Keratinocyte (primary cell): ENCODE results near the gene FHOD3. TPM values are rescaled to one million over a fixed set of nuclear protein-coding genes. Genes with fewer than 3 reads are reported as not detected.

Experiments used
- DNase-seq: peaks from one replicate; pipeline ENCODE4 v3.0.0-alpha.2; 2011; ENCODE audit warnings: low read depth, missing footprints, low spot score
- FAIRE-seq: peaks from 2 replicates; lab custom pipeline; 2011; peaks lifted over from hg19 to GRCh38; lab: Jason Lieb, UNC
- H2AFZ ChIP-seq: 2 replicates; pipeline ENCODE4 v1.6.0; 2012; ENCODE audit warnings: low read length, control low read depth, inconsistent platforms; ENCODE audit not compliant: control insufficient read depth
- H3K27ac ChIP-seq: 2 replicates; pipeline ENCODE4 v1.5.1; 2011; ENCODE audit warnings: low read length; ENCODE audit not compliant: control insufficient read depth, insufficient read depth
- H3K27me3 ChIP-seq: 3 replicates; pipeline ENCODE4 v1.6.0; 2011; ENCODE audit warnings: low read length; ENCODE audit not compliant: control insufficient read depth, insufficient read depth; ENCODE audit errors: extremely low read depth
- H3K36me3 ChIP-seq, 2 experiments: 2 replicates in 1 of 2; 3 replicates in 1 of 2; pipeline ENCODE4 v1.5.1; 2011; ENCODE audit warnings: low read length in 2 of 2, mild to moderate bottlenecking in 1 of 2; ENCODE audit not compliant: control insufficient read depth in 2 of 2, insufficient read depth in 2 of 2; ENCODE audit errors: extremely low read depth in 1 of 2
- H3K4me1 ChIP-seq: 3 replicates; pipeline ENCODE4 v1.5.1; 2011; ENCODE audit warnings: low read length; ENCODE audit not compliant: control insufficient read depth, insufficient read depth; ENCODE audit errors: extremely low read depth
- H3K4me2 ChIP-seq: 3 replicates; pipeline ENCODE4 v1.6.0; 2011; ENCODE audit warnings: low read depth, low read length; ENCODE audit not compliant: control insufficient read depth, insufficient read depth; ENCODE audit errors: extremely low read depth
- H3K4me3 ChIP-seq, 3 experiments: fragments of 200-600 bp in 1 of 3; sonication (generic) in 1 of 3; 2 replicates in 2 of 3; 3 replicates in 1 of 3; pipeline ENCODE4 v1.5.1; 2011 to 2016; ENCODE audit warnings: low read length in 3 of 3, mild to moderate bottlenecking in 3 of 3, control low read depth in 2 of 3, inconsistent platforms in 1 of 3, low read depth in 1 of 3, mixed read lengths in 1 of 3, mixed run types in 1 of 3, moderate library complexity in 1 of 3; ENCODE audit not compliant: control insufficient read depth in 2 of 3, insufficient read depth in 2 of 3; ENCODE audit errors: extremely low read depth in 1 of 3
- H3K79me2 ChIP-seq: 2 replicates; pipeline ENCODE4 v1.6.0; 2012; ENCODE audit warnings: low read length; ENCODE audit not compliant: control insufficient read depth, insufficient read depth
- H3K9ac ChIP-seq: 3 replicates; pipeline ENCODE4 v1.6.0; 2011; ENCODE audit warnings: low read length; ENCODE audit not compliant: control insufficient read depth, insufficient read depth; ENCODE audit errors: extremely low read depth
- H3K9me1 ChIP-seq: 3 replicates; pipeline ENCODE4 v1.6.0; 2011; ENCODE audit warnings: low read length; ENCODE audit not compliant: control insufficient read depth, insufficient read depth; ENCODE audit errors: extremely low read depth
- H3K9me3 ChIP-seq: 2 replicates; pipeline ENCODE4 v1.5.1; 2012; ENCODE audit warnings: low read depth, low read length; ENCODE audit not compliant: control insufficient read depth
- H4K20me1 ChIP-seq: 3 replicates; pipeline ENCODE4 v1.6.0; 2011; ENCODE audit warnings: low read length; ENCODE audit not compliant: control insufficient read depth, insufficient read depth; ENCODE audit errors: extremely low read depth
- EZH2 ChIP-seq: IDR thresholded peaks from one replicate; pipeline ENCODE4 v1.6.1; 2012; ENCODE audit warnings: inconsistent platforms, mild to moderate bottlenecking, low read length, moderate library complexity
- dilution Hi-C: fragments of 300-500 bp; cut with MboI; formaldehyde crosslinking; loops from one replicate; pipeline ENCODE4 v1.7.0; 2020; ENCODE audit warnings: low sequenced_read_pairs; ENCODE audit not compliant: extremely low pct_ligation_motif_present
- polyA plus RNA-seq, 5 experiments: library from polyadenylated mRNA; depleted of rRNA in 3 of 5; stranded (reverse) in 3 of 5; stranded (forward) in 1 of 5; unstranded in 1 of 5; fragments of >200 nt; gene quantifications; 1 replicate in 1 of 5; 2 replicates in 3 of 5; 3 replicates in 1 of 5; pipeline versions ENCODE4 v1.2.1 to v1.2.3, GENCODE V29; 2011 to 2012; ENCODE audit warnings: missing spikeins in 2 of 5, low read depth in 1 of 5, low replicate concordance in 1 of 5
- TF ChIP-seq, protein P1 (sequence below), 3 experiments: IDR thresholded peaks in 1 of 3; conservative IDR thresholded peaks in 1 of 3; optimal IDR thresholded peaks in 1 of 3; 2 replicates in 2 of 3; 3 replicates in 1 of 3; pipeline versions ENCODE3 to v1.5.1; 2011; ENCODE audit warnings: low read length in 3 of 3, mild to moderate bottlenecking in 3 of 3, moderate library complexity in 2 of 3, control low read depth in 1 of 3, inconsistent platforms in 1 of 3; ENCODE audit not compliant: insufficient read depth in 2 of 3; ENCODE audit errors: extremely low read depth in 1 of 3

Gene FHOD3
- polyA plus RNA-seq, 1 donor (not counting 4 experiments of a cell fraction or from before 2014, with no cell fraction given): 7.7 TPM

- FAIRE-seq: no peak
- Histone ChIP-seq H3K36me3 (no peaks in the 10 kb centered on the region), H3K79me2 (no peaks in the 10 kb centered on the region), H4K20me1 (no peaks in the 10 kb centered on the region), H3K27me3 (no peaks in the 10 kb centered on the region), H3K27ac (no peak overlapping the region), H3K4me1 (no peaks in the 10 kb centered on the region), H3K9me1 (no peaks in the 10 kb centered on the region), H3K4me3 (no peak overlapping the region), H3K4me2 (no peak overlapping the region), H2AFZ (no peak overlapping the region), H3K9ac (no peak overlapping the region), H3K9me3 (no peaks in the 10 kb centered on the region)
- DNase-seq: no peak
- dilution Hi-C loops: no loop called here
- no peak for TF ChIP-seq EZH2
Observed at GRCh38 chr18:36340246-36340645, 42.7 kb downstream of the FHOD3 start.

DNA sequence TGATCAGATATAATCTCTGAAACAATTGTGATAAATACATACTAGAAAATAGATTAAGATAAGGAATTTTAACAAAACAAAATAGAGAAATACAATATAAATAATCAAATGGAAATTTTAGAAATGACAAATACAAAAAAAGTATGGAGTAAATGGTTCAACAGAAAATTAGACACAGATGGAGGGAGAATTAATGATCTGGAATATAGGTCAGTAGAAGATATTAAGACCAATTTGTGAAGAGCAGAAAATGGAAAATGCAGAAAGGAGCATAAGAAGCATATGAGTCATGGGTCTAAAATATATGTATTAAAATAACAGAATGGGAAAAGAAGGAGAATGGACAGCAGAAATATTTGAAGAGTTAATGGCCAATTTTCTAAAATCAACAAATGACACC is 44.4 kb downstream of the FHOD3 start:
- Histone ChIP-seq H3K36me3 (no peaks in the 10 kb centered on the region), H2AFZ (no peak overlapping the region), H3K4me2 (no peak overlapping the region), H3K27ac (no peak overlapping the region), H3K9ac (no peak overlapping the region), H3K27me3 (no peaks in the 10 kb centered on the region), H4K20me1 (no peaks in the 10 kb centered on the region), H3K79me2 (no peaks in the 10 kb centered on the region), H3K4me1 (no peaks in the 10 kb centered on the region), H3K4me3 (no peak overlapping the region), H3K9me1 (no peaks in the 10 kb centered on the region), H3K9me3 (no peaks in the 10 kb centered on the region)
- dilution Hi-C loops: no loop called here
- TF ChIP-seq, protein P1, sequence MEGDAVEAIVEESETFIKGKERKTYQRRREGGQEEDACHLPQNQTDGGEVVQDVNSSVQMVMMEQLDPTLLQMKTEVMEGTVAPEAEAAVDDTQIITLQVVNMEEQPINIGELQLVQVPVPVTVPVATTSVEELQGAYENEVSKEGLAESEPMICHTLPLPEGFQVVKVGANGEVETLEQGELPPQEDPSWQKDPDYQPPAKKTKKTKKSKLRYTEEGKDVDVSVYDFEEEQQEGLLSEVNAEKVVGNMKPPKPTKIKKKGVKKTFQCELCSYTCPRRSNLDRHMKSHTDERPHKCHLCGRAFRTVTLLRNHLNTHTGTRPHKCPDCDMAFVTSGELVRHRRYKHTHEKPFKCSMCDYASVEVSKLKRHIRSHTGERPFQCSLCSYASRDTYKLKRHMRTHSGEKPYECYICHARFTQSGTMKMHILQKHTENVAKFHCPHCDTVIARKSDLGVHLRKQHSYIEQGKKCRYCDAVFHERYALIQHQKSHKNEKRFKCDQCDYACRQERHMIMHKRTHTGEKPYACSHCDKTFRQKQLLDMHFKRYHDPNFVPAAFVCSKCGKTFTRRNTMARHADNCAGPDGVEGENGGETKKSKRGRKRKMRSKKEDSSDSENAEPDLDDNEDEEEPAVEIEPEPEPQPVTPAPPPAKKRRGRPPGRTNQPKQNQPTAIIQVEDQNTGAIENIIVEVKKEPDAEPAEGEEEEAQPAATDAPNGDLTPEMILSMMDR (optimal IDR thresholded peaks at IDR 0.05 in 1 of 3, IDR thresholded peaks at IDR 0.05 in 1 of 3, conservative IDR thresholded peaks at IDR 0.05 in 1 of 3; ENCODE audit: extremely low read depth in 1 of 3, insufficient read depth in 2 of 3, low read length in 3 of 3): no peak
- no peak for TF ChIP-seq EZH2
- no peak for DNase-seq
- no peak for FAIRE-seq

- Histone ChIP-seq H3K27me3 (no peaks in the 10 kb centered on the region), H3K4me1 (peaks cover 7% of the 10 kb centered on the region), H3K9ac (no peak overlapping the region), H2AFZ (no peak overlapping the region), H3K36me3 (no peaks in the 10 kb centered on the region), H3K9me1 (no peaks in the 10 kb centered on the region), H4K20me1 (no peaks in the 10 kb centered on the region), H3K9me3 (no peaks in the 10 kb centered on the region), H3K27ac (no peak overlapping the region), H3K79me2 (no peaks in the 10 kb centered on the region), H3K4me2 (no peak overlapping the region), H3K4me3 (no peak overlapping the region)
- DNase-seq (no peak), FAIRE-seq (no peak)
- dilution Hi-C loops: no loop called here
- TF ChIP-seq, protein P1 (optimal IDR thresholded peaks at IDR 0.05 in 1 of 3, IDR thresholded peaks at IDR 0.05 in 1 of 3, conservative IDR thresholded peaks at IDR 0.05 in 1 of 3; ENCODE audit: extremely low read depth in 1 of 3, insufficient read depth in 2 of 3, low read length in 3 of 3): no peak
- TF ChIP-seq EZH2: no peak
Observed at GRCh38 chr18:36348331-36348730, 50.8 kb downstream of the FHOD3 start.
